Ovary (tissue), 3 donors: ENCODE results near the gene PTPRG.

Source experiments
- EP300 ChIP-seq: sonication (generic); formaldehyde crosslinking; IDR thresholded peaks from one replicate; pipeline ENCODE4 v1.6.1; 2017; ENCODE audit warnings: antibody characterized with exemption
- POLR2A ChIP-seq: fragments of 450-650 bp; IDR thresholded peaks from one replicate; pipeline ENCODE4 v1.6.1; 2017; ENCODE audit warnings: antibody characterized with exemption, mild to moderate bottlenecking, moderate library complexity
- TF ChIP-seq, protein P1 (sequence below), 3 donors: fragments of 450-650 bp in 2 of 3; fragments of 200-600 bp in 1 of 3; IDR thresholded peaks; one replicate each; pipeline versions ENCODE4 v1.5.1 to v1.8.0; 2016 to 2022; ENCODE audit warnings: antibody characterized with exemption in 3 of 3, mild to moderate bottlenecking in 1 of 3
- donor health status: DM: no; HTN: no; CAD: no.

- TF ChIP-seq, protein P1, sequence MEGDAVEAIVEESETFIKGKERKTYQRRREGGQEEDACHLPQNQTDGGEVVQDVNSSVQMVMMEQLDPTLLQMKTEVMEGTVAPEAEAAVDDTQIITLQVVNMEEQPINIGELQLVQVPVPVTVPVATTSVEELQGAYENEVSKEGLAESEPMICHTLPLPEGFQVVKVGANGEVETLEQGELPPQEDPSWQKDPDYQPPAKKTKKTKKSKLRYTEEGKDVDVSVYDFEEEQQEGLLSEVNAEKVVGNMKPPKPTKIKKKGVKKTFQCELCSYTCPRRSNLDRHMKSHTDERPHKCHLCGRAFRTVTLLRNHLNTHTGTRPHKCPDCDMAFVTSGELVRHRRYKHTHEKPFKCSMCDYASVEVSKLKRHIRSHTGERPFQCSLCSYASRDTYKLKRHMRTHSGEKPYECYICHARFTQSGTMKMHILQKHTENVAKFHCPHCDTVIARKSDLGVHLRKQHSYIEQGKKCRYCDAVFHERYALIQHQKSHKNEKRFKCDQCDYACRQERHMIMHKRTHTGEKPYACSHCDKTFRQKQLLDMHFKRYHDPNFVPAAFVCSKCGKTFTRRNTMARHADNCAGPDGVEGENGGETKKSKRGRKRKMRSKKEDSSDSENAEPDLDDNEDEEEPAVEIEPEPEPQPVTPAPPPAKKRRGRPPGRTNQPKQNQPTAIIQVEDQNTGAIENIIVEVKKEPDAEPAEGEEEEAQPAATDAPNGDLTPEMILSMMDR (IDR thresholded peaks at IDR 0.05) = no peak
- no peak for TF ChIP-seq POLR2A
- TF ChIP-seq EP300 = no peak
Observed at GRCh38 chr3:61914276-61914675, 352.9 kb downstream of the PTPRG start.
